Caco-2 (cell line): ENCODE measurements around the gene FZD4. TPM values are rescaled to one million over a fixed set of nuclear protein-coding genes. Genes with fewer than 3 reads are reported as not detected.

Experiments used
- BruUV-seq: library from RNA; stranded (reverse); fragments of 400-500 nt; replicated peaks from 2 replicates; lab custom pipeline; 2021; lab: Mats Ljungman, UMichigan
- CTCF ChIA-PET: fragments of 300-600 bp; sonication (Branson Sonifier 250); formaldehyde crosslinking; loops from one replicate; lab custom pipeline; 2022; ENCODE audit warnings: antibody characterized with exemption; lab: Charles Lee
- POLR2A ChIA-PET: fragments of 300-600 bp; sonication (Branson Sonifier 250); formaldehyde crosslinking; loops from one replicate; lab custom pipeline; 2022; ENCODE audit warnings: antibody characterized with exemption; lab: Charles Lee
- DNase-seq, 2 experiments: peaks; one replicate each; pipeline versions ENCODE4 v3.0.0 to v3.0.0-alpha.2; 2020 to 2022
- H3K27me3 ChIP-seq: replicated peaks from 2 replicates; pipeline ENCODE4 v1.6.0; 2011; ENCODE audit warnings: low read length; ENCODE audit not compliant: control insufficient read depth, insufficient read depth
- H3K36me3 ChIP-seq: 2 replicates; pipeline ENCODE4 v1.5.1; 2011; ENCODE audit warnings: low read length; ENCODE audit not compliant: control insufficient read depth, insufficient read depth
- H3K4me1 ChIP-seq: fragments of 250-450 bp; sonication (Bioruptor Pico); 2 replicates; pipeline ENCODE4 v1.5.1; 2020; ENCODE audit warnings: mild to moderate bottlenecking
- H3K4me3 ChIP-seq: 2 replicates; pipeline ENCODE4 v1.5.1; 2011; ENCODE audit warnings: low read depth, mild to moderate bottlenecking, control low read depth, low read length
- H3K9me3 ChIP-seq: fragments of 250-450 bp; sonication (Bioruptor Pico); 2 replicates; pipeline ENCODE4 v1.5.1; 2020; ENCODE audit warnings: mild to moderate bottlenecking, moderate library complexity
- H3K27ac Mint-ChIP-seq: one replicate; pipeline ENCODE4 v1.8.0; 2022; ENCODE audit warnings: mixed read lengths; ENCODE audit not compliant: unreplicated experiment
- H3K27me3 Mint-ChIP-seq: one replicate; pipeline ENCODE4 v1.8.0; 2022; ENCODE audit warnings: mixed read lengths; ENCODE audit not compliant: insufficient read depth, unreplicated experiment
- H3K36me3 Mint-ChIP-seq: one replicate; pipeline ENCODE4 v1.8.0; 2022; ENCODE audit warnings: mild to moderate bottlenecking, mixed read lengths; ENCODE audit not compliant: insufficient read depth, unreplicated experiment
- H3K4me1 Mint-ChIP-seq: one replicate; pipeline ENCODE4 v1.8.0; 2022; ENCODE audit warnings: low read depth, mixed read lengths; ENCODE audit not compliant: unreplicated experiment
- H3K4me3 Mint-ChIP-seq: one replicate; pipeline ENCODE4 v1.8.0; 2022; ENCODE audit warnings: mild to moderate bottlenecking, moderate library complexity, mixed read lengths; ENCODE audit not compliant: unreplicated experiment
- H3K9me3 Mint-ChIP-seq: one replicate; pipeline ENCODE4 v1.8.0; 2022; ENCODE audit warnings: mixed read lengths; ENCODE audit not compliant: unreplicated experiment
- intact Hi-C: fragments of 100-400 bp; cut with micrococcal nuclease; formaldehyde crosslinking; loops from one replicate; pipeline ENCODE4 v1.10.0; 2022; ENCODE audit not compliant: unreplicated experiment
- total RNA-seq: library from RNA; stranded (reverse); gene quantifications from 2 replicates; pipeline ENCODE4 v1.2.3, GENCODE V29; 2022
- TF ChIP-seq, protein P1 (sequence below), 2 experiments: fragments of 200-600 bp in 1 of 2; IDR thresholded peaks; 1 replicate in 1 of 2; 2 replicates in 1 of 2; pipeline versions ENCODE4 v1.5.1 to v1.8.0; 2011 to 2022; ENCODE audit warnings: antibody characterized with exemption in 1 of 2, control low read depth in 1 of 2, inconsistent platforms in 1 of 2, low read depth in 1 of 2, low read length in 1 of 2, mild to moderate bottlenecking in 1 of 2, moderate library complexity in 1 of 2; ENCODE audit not compliant: insufficient read depth in 1 of 2, severe bottlenecking in 1 of 2, unreplicated experiment in 1 of 2

FZD4 gene
- total RNA-seq, 1 experiment from 2014 or later: 78.4 TPM

DNA sequence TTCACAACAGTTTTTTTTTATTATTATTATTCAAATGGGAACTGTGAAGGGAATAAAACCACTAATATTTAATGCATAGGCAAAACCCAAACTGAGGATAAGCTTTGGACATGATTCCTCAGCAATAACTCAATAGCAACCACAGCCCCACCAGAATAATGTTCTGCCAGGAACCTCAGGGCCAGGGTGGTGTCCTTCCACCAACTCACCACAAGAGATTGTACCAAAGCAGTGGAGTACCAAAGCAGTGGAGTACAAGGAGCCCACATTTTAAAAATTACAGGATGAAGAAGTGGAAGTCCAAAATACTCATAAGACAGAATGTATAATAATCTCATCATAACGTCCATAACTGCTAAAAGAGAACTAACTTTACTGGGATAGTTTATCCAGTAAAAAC, 32.5 kb upstream of the FZD4 start:
- H3K27me3 ChIP-seq: no peaks in the 10 kb centered on the region
- H3K9me3 ChIP-seq: no peaks in the 10 kb centered on the region
- Mint-ChIP-seq H3K4me1 (peaks cover 30% of the 10 kb centered on the region), H3K4me3 (no peak overlapping the region), H3K9me3 (no peaks in the 10 kb centered on the region), H3K27me3 (no peaks in the 10 kb centered on the region), H3K36me3 (no peaks in the 10 kb centered on the region), H3K27ac (no peak overlapping the region)
- H3K4me1 ChIP-seq: peaks cover 20% of the 10 kb centered on the region
- DNase-seq: no peak
- H3K4me3 ChIP-seq: no peak overlapping the region
- no TSS peak for BruUV-seq
- TF ChIP-seq, protein P1, sequence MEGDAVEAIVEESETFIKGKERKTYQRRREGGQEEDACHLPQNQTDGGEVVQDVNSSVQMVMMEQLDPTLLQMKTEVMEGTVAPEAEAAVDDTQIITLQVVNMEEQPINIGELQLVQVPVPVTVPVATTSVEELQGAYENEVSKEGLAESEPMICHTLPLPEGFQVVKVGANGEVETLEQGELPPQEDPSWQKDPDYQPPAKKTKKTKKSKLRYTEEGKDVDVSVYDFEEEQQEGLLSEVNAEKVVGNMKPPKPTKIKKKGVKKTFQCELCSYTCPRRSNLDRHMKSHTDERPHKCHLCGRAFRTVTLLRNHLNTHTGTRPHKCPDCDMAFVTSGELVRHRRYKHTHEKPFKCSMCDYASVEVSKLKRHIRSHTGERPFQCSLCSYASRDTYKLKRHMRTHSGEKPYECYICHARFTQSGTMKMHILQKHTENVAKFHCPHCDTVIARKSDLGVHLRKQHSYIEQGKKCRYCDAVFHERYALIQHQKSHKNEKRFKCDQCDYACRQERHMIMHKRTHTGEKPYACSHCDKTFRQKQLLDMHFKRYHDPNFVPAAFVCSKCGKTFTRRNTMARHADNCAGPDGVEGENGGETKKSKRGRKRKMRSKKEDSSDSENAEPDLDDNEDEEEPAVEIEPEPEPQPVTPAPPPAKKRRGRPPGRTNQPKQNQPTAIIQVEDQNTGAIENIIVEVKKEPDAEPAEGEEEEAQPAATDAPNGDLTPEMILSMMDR (IDR thresholded peaks at IDR 0.05; ENCODE audit: insufficient read depth in 1 of 2, low read depth in 1 of 2, low read length in 1 of 2, severe bottlenecking in 1 of 2, unreplicated experiment in 1 of 2): no peak
- intact Hi-C loops: loop anchor here (10.0 kb wide), 1 partner anchor 907 kb away; no protein-coding TSS in a partner anchor
- POLR2A ChIA-PET: interaction anchor here (0.9 kb wide), 1 partner anchor 50 kb away, joined by 3 read pairs; the partner anchor contains the start of gene TMEM135
- H3K36me3 ChIP-seq: no peaks in the 10 kb centered on the region
- CTCF ChIA-PET: no interaction called here

GRCh38 chr11:86984701-86985100, 29.5 kb upstream of the FZD4 start:
- intact Hi-C loops: loop anchor here (10.0 kb wide), 1 partner anchor 910 kb away; no protein-coding TSS in a partner anchor
- no TSS peak for BruUV-seq
- TF ChIP-seq, protein P1 (IDR thresholded peaks at IDR 0.05; ENCODE audit: insufficient read depth in 1 of 2, low read depth in 1 of 2, low read length in 1 of 2, severe bottlenecking in 1 of 2, unreplicated experiment in 1 of 2): no peak
- peaks cover 10% of the 10 kb centered on the region for H3K4me1 ChIP-seq
- ChIA-PET CTCF (no interaction called here), POLR2A (no interaction called here)
- H3K9me3 Mint-ChIP-seq: no peaks in the 10 kb centered on the region
- H3K9me3 ChIP-seq: no peaks in the 10 kb centered on the region
- no peaks in the 10 kb centered on the region for H3K36me3 Mint-ChIP-seq
- H3K27me3 Mint-ChIP-seq: no peaks in the 10 kb centered on the region
- H3K36me3 ChIP-seq: no peaks in the 10 kb centered on the region
- no peak overlapping the region for H3K27ac Mint-ChIP-seq
- H3K4me3 ChIP-seq: no peak overlapping the region
- DNase-seq: no peak
- no peak overlapping the region for H3K4me3 Mint-ChIP-seq
- H3K4me1 Mint-ChIP-seq: peaks cover 30% of the 10 kb centered on the region
- no peaks in the 10 kb centered on the region for H3K27me3 ChIP-seq

- intact Hi-C loops: loop anchor here (10.0 kb wide), 1 partner anchor 912 kb away; no protein-coding TSS in a partner anchor
- Mint-ChIP-seq H3K27me3 (no peaks in the 10 kb centered on the region), H3K4me3 (no peak overlapping the region), H3K4me1 (peaks cover 31% of the 10 kb centered on the region), H3K36me3 (no peaks in the 10 kb centered on the region), H3K27ac (no peak overlapping the region), H3K9me3 (no peaks in the 10 kb centered on the region)
- DNase-seq: peak; percentile 67 to 68
- TF ChIP-seq, protein P1 (IDR thresholded peaks at IDR 0.05; ENCODE audit: insufficient read depth in 1 of 2, low read depth in 1 of 2, low read length in 1 of 2, severe bottlenecking in 1 of 2, unreplicated experiment in 1 of 2): no peak
- POLR2A ChIA-PET: interaction anchor here (0.5 kb wide), 1 partner anchor 55 kb away, joined by 11 read pairs; the partner anchor contains the start of gene TMEM135
- CTCF ChIA-PET: interaction anchor here (1.6 kb wide), 1 partner anchor 27 kb away, joined by 5 read pairs; the partner anchor contains the start of gene FZD4
- Histone ChIP-seq H3K9me3 (no peaks in the 10 kb centered on the region), H3K27me3 (no peaks in the 10 kb centered on the region), H3K36me3 (no peaks in the 10 kb centered on the region), H3K4me1 (peaks cover 10% of the 10 kb centered on the region), H3K4me3 (no peak overlapping the region)
- no TSS peak for BruUV-seq
Observed at GRCh38 chr11:86983021-86983488, 27.9 kb upstream of the FZD4 start.
